NB4 (cell line): Measurements from ENCODE around the gene RBCK1.

ENCODE experiments used
- DNase-seq: peaks from one replicate; pipeline ENCODE4 v3.0.0; 2010; ENCODE audit warnings: low read depth
- H3K4me3 ChIP-seq: one replicate; pipeline ENCODE4 v1.5.1; 2011; ENCODE audit warnings: mild to moderate bottlenecking, low read depth, low read length, moderate library complexity
- CTCF ChIP-seq: IDR thresholded peaks from one replicate; pipeline ENCODE4 v1.5.1; 2012; ENCODE audit warnings: low read depth, low read length
- MAX ChIP-seq: IDR thresholded peaks from 2 replicates; pipeline ENCODE4 v1.6.1; 2011; ENCODE audit warnings: low read depth, low read length
- MYC ChIP-seq: IDR thresholded peaks from 2 replicates; pipeline ENCODE4 v1.6.1; 2011; ENCODE audit warnings: low read depth, low read length
- POLR2A ChIP-seq: IDR thresholded peaks from 2 replicates; pipeline ENCODE4 v1.6.1; 2011; ENCODE audit warnings: mild to moderate bottlenecking; ENCODE audit not compliant: insufficient read length; ENCODE audit errors: extremely low read depth

Gene RBCK1

GRCh38 chr20:434661-435419 is 26.7 kb downstream of the RBCK1 start:
- TF ChIP-seq POLR2A (no peak), MYC (no peak), CTCF (no peak), MAX (no peak)
- no peak for DNase-seq
- H3K4me3 ChIP-seq: no peak overlapping the region

- TF ChIP-seq MAX: no peak
- no peak for TF ChIP-seq CTCF
- TF ChIP-seq MYC: no peak
- TF ChIP-seq POLR2A: no peak
- no peak for DNase-seq
- H3K4me3 ChIP-seq: no peak overlapping the region
Measured at GRCh38 chr20:435558-435957, 27.5 kb downstream of the RBCK1 start.

GRCh38 chr20:436476-436875 is 28.4 kb downstream of the RBCK1 start:
- no peak for DNase-seq
- TF ChIP-seq MYC (no peak), MAX (no peak), CTCF (no peak), POLR2A (no peak)
- no peak overlapping the region for H3K4me3 ChIP-seq

GRCh38 chr20:437787-438486 is 29.8 kb downstream of the RBCK1 start:
- DNase-seq: no peak
- TF ChIP-seq MYC (no peak), MAX (no peak), POLR2A (no peak), CTCF (no peak)
- H3K4me3 ChIP-seq: no peak overlapping the region

GRCh38 chr20:438571-439469 is 30.7 kb downstream of the RBCK1 start:
- TF ChIP-seq MAX (no peak), POLR2A (no peak), CTCF (no peak), MYC (no peak)
- no peak overlapping the region for H3K4me3 ChIP-seq
- no peak for DNase-seq
